Thyroid gland (tissue), 4 donors: Measurements from ENCODE around the gene TBXAS1.

ENCODE experiments used
- POLR2A ChIP-seq, 2 donors: fragments of 450-650 bp; IDR thresholded peaks; one replicate each; pipeline ENCODE4 v1.6.1; 2017; ENCODE audit warnings: antibody characterized with exemption in 2 of 2, mild to moderate bottlenecking in 2 of 2, moderate library complexity in 1 of 2
- TF ChIP-seq, protein P1 (sequence below), 6 experiments: fragments of 200-600 bp in 3 of 6; fragments of 450-650 bp in 3 of 6; sonication (generic) in 3 of 6; IDR thresholded peaks; one replicate each; pipeline ENCODE4 v1.5.1; 2016 to 2019; ENCODE audit warnings: antibody characterized with exemption in 6 of 6, mild to moderate bottlenecking in 2 of 6, inconsistent platforms in 1 of 6, moderate library complexity in 1 of 6

DNA sequence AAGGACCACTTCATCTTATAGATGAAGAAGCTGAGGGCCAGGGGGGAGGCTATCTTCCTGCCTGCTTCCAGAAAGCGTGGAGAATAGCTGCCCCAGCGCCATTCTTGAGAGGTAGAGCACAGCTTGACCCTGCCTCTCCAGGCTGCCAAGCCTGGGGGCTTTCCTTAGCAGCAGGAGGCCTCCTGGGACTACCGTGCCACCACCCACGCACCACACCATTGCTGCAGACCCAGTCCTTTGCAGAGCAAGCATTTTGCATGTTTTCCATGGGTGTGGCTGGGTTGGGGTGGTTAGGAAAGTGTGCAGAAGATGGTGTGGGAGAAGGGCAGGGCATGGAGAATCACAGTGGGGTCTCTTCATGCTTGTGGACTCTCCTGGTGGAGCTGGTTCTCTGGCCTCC lies 64.9 kb downstream of the TBXAS1 start:
- TF ChIP-seq, protein P1, sequence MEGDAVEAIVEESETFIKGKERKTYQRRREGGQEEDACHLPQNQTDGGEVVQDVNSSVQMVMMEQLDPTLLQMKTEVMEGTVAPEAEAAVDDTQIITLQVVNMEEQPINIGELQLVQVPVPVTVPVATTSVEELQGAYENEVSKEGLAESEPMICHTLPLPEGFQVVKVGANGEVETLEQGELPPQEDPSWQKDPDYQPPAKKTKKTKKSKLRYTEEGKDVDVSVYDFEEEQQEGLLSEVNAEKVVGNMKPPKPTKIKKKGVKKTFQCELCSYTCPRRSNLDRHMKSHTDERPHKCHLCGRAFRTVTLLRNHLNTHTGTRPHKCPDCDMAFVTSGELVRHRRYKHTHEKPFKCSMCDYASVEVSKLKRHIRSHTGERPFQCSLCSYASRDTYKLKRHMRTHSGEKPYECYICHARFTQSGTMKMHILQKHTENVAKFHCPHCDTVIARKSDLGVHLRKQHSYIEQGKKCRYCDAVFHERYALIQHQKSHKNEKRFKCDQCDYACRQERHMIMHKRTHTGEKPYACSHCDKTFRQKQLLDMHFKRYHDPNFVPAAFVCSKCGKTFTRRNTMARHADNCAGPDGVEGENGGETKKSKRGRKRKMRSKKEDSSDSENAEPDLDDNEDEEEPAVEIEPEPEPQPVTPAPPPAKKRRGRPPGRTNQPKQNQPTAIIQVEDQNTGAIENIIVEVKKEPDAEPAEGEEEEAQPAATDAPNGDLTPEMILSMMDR (IDR thresholded peaks at IDR 0.05) = no peak
- TF ChIP-seq POLR2A (IDR thresholded peaks at IDR 0.05) = no peak
